HUDEP-2 (cell line): Measurements from ENCODE around the gene SYNPO.

ENCODE experiments used
- DNase-seq, 76 experiments: peaks; one replicate each; lab custom pipeline; 2025; ENCODE audit not compliant: unreplicated experiment in 76 of 76; lab: John Stamatoyannopoulos, UW

The SYNPO gene

DNA sequence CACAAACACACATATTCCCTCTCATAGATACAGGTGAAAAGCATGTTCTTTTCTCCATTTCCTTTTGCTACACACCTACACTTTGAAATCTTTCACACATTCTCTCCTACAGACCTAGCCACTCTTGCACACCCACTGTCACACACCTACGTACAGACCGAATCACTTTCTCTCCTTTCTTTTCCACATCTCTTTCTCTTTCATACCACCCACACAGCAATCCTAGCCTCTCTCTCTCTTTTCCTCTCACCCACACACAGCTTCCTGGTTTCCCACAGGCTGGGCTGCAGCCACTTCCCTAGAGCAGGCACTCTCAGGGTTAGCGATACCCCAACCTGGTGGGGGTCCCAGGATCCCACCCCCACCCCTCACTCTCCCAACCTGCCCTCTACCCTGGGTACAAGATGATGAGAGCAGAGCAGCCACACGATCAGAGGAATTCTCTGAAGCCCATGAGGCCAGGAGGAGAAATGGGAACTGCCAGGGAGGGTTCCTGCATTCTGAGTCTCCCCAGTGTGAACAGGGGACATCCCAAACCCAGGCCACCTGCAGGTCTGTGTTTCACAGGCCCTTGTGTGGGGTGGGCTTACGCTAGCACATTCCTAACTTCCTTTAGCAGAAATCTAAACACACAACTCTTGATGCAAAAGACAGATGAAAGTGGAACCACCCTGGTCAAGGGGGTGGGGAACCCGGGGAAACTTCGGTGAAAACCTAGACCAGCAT, 17.1 kb upstream of the SYNPO start:
- DNase-seq, result no peak

DNA sequence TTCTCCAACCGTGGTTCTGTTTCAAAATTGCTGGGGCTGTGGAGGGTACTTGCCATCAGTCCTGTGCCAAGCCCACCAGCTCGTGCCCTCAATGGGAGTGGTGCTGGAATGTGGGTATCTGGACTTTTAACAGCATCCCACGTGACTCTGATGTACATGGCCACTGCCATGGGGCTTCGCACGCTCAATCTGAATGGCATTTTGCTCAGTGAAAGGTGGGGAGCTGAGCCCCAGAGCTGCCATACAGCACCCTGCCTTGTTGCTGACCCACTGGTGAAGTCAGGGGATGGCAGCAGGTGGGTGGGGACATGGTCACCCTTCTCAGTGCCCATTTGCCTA, 16.6 kb upstream of the SYNPO start:
- DNase-seq, result no peak

DNA sequence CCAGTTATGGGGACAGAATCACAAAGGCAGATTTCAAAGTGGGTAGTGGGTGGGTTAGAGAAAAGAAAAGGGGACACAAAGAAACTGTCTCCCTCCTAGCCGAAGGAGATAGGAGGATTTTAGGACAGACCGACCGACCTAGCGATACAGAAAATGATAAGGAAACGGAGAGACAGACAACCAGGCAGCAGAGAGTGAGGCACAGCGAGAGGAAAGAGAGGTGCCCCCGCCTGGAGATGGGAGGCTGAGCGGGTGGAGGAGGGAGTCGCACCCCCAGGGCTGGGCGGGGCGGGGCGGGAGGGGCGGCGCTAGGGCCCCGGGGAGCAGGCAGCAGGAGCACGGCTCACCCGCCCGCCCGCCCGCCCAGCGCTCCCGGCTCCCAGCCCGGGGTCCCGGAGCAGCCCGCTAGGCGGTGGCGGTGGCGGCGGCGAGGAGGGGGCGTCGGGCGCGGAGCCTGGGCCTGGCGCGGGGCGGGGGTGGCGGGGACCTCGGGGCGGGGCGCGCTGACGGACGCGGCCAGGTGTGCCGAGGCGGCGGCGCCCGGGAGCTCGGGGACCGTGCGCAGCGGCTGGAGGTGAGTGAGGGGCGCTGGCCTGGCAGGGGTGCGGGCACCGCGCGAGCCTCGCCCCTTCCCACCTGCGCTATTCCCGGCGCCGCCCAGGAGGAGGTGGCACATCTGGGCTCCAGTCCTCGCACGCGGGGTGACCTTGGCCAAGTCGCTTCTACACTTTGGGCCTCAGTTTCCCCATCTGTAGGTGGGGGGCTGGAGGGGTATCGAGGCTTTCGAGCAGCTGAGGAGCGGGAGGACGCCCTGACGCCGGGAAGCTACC, 15.9 kb upstream of the SYNPO start:
- peak in 2 of 76 experiments; percentile 5 to 11 for DNase-seq

DNA sequence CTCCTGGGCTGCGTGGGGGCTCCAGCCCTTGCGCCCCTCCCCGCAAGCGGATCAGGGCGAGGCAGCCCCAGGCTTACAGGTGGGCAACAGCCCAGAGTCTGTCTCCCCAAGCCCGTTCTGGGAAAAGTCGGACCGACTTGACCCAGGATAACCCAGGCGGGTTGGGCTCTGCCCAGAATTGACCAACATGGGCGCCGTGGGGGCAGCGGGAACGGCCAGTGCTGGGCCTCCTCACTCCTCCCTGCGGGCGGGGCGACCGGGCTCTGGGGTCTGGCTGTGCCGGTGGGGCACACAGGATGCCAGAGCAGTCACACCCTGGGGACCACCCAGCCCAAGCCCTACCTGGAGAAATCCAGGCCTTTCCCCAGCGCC, 15.3 kb upstream of the SYNPO start:
- DNase-seq, result no peak

DNA sequence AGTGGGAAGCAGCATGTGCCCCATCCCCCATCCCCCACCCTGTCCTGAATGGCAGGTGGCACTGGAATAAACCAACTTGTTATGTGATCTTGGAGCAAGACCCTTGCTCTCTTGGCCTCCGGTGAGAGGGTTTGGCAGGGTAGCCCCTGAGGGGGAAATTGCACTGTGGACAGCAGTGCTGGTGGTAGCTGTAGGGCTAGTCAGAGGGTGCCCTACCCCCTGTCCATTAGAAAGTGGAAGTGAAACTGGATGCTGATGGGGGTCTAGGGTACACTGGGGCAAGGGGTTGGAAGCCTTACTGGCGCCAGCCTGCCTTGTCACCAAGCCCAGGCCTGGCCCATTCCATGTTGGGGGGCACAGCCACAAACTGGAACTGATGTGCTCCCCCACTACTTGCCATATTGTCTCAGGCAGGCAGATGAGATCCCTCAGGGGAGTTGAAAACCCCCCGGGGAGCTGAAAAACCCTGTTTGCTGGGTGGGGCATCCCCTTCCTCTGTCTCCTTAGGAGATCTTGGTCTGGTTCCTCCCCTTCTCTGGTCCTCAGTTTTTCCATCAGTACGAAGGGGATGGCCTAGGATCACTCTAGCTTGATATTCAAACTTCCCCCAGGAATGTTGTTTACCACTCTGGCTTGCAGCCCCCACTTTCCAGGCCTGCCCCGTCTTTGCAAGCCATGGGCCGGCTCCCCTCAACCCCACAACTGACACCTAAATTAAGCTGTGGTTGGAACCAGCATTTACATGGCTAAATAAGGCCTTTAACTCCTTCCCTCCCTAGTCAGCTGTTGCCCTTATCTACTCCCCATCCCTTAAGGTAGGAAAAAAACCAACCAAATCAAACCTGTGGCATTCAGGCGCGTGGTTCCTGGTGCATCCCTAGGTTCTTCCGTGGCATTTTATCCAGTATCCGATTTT, 14.4 kb upstream of the SYNPO start:
- no peak for DNase-seq

DNA sequence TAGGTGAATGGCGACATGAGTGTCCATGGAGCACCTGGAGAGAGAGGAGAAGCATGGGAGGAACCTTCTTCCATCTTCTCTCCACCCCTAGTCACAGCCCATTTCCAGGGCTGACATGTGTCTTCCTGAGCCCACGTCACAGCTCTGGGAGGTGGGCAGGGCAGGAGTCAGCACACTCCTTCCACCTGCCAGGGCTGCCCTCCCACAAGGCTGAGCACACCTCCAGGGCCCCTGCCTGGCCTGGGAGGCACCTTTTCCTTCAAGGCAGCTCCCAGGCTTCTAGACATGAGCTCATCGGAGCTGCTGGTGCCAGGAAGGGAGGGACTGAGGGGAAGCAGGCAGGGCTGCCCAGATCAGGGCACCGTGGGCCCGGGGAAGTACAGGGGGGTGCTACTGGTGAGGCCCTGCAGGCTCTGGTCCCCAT, 13.6 kb upstream of the SYNPO start:
- no peak for DNase-seq

DNA sequence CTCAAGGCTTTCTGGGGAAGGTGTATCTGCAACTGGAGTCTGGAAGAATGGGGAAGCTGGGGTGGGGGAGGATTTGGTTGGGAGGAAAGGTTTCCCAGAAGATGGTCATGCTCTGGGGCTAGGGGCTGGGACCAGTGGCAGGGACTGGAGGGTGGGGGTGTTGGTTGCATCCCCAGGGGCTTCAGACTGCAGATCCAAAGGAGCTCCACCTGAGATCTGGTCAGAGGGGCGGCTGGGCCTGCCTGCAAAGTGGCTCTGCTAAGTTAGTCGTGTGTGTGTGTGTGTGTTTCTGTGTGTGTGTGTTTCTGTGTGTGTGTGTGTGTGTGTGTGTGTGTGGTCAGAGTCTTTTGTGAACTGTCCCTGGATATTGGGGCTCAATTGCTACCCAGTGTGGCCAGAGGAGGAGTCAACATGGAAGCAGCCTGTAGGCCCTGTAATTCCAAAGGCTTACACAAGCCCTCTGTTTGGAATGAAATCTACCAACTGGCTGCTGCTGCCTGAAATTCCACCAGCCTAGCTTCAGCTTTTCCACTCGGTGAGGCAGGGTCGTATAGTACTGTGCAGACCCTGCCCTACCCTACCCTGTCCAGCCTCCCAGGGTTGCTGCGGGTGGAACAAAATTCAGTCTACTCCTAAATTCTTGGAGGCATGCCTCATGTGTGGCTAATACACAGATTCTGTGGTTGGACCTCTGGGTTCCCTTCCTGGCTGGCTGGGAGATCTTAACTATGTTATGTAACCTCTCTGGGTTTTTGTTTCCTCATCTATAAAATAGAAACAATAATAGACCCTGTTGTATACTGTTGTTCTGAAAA, 12.5 kb upstream of the SYNPO start:
- no peak for DNase-seq

DNA sequence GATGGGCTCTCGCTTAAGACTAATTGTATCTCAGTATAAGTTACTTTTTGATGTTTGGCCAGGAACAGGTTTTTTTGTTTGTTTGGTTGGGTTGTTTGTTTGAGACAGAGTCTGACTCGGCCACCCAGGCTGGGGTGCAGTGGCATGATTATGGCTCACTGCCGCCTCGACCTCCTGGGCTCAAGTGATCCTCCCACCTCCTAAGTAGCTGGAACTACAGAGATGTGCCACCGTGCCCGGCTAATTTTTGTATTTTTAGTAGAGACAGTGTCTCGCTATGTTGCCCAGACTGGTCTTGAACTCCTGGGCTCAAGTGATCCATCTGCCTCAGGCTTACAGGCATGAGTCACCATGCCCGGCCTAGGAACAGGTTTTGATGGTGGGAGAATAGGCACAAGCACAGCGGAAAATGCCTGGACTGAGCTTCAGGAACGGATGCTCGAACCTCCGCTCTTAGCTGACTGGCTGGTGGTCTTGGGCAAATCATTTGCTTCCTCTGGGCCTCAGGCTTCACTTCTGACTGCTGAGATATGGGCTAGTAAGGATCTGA, 11.4 kb upstream of the SYNPO start:
- no peak for DNase-seq

DNA sequence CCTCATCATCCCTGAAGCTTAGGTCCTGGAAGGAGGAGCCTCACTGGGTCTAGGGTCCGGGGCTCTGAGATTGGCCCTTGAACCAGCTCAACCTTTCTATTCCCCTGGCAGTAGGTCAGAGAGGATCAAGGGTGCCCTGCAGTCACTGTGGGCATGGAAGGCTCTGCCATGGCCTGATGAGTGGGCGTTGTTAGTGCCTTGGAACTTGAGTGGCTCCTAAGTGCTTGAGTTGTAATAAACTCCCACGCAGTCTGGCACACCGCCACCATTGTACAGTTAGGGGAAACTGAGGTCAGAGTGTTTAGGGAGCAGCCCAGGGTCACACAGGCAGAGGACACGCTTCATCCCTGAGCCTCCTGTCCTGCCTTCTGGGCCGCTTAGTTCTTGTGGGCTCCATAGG, 10.4 kb upstream of the SYNPO start:
- no peak for DNase-seq

DNA sequence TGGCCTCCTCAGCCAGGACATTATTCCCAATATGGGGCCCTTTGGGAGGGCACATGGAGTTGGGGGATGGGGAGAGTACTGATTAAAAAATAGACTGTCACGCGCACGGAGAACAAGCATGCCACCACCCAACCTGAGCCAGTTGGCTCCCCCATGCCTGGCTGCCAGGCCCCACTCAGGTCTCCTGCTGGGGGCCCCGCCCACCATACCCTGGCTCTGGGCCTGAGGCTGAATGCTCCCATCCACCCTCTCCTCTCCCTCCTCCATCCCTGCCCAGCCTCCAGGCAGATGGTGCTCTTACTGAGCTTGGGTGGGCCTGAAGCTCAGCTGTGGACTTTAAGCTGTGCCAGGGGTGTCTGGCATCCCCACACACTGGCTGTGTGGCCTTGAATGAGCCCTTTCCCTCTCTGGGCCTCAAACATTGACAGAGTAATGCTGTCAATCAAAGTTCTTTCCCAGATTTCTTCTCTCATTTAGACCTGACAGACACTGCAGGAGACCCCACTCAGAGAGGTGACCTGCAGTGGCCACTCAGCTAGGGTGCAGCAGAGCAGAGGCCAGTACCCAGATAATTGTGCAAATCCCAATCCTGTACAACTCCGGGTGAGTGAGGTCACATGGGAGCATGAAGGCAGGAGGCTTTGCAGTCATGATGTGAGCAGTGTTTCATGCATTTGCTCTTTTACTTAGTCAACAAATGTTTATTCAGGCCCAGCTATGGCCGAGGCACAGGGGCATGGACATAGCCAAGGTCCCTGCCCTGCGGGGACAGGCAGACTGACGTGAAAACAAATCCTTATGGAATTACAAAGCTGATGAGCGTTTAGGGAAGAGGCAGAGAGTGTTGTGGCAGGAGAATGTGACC, 9.8 kb upstream of the SYNPO start:
- DNase-seq, result no peak

DNA sequence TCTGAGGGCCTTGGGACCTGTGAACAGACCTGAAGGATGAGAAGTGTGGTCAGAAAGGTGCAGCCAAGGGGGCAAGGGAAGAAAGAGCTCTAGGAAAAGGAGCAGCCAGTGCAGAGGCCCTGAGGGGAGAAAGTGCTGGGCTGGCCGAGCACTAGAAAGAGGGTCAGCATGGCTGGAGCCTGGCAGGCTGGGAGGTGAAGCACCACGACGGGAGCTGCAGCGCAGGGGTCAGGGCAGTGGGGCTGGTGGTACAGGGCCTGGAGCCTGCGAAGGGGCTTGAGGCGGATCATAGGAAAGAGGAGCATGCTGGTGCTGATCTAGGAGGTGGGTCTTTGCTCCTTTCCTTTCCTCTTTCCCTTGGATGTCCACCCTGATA, 9.1 kb upstream of the SYNPO start:
- no peak for DNase-seq

DNA sequence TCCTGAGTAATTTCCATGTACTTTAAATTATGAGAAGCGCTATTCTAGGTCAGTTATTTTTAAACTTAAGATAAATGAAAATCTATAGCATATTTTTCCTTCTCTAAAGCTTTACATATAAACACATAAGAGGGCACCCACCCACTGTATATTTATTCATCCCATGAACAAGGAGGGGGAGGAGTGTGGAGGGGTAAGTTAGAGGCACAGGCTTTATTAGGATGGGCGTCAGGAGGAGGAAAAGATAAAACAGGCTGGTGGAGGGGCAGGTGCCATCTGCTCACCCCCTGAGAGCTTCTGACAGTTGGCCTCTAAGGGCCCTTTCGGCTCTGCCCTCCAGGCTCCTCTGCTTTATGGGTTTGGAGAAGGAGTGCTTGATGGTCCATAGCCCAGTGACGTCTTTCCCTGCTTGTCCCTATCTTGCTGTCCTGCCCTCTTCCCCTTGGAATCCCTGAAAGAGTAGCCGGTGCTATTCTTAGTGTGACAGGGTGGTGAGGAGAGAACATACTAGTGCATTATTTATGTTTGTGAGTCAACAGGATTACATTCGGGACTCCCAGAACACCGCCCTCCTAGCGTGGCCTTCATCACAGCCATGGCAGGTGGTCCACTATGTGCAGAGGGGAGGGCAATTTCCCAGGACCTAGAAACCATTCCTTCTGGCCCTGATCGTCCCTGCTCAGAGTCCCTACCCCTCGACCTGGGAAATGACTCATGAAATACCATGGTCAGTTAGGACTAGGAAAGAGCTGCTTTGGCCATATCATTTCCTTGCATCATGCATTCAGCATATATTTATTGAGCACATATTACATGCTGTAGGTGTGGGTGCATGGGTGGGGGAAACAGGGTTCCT, 7.9 kb upstream of the SYNPO start:
- DNase-seq, result no peak

DNA sequence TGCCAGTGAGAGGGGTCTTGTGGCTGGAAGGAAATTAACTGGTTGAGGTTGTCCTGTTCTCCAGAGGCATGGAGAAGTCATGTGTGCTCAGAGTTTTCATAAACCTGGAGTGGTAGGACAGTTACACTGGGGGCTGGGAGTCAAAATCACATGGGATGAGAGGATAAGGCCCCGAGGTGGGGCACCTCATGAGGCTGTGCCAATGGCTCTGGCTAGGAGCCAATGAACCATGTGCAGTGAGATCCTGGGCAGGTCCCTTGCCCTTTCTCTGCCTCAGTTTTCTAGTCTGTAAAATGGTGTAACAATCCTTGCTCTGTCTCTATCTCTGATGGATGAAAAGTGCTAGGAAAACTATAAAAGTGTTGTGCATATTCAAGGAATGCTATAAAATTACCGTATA, 7.0 kb upstream of the SYNPO start:
- DNase-seq, result peak in 6 of 76 experiments; percentile 10 to 21 (median 16)

DNA sequence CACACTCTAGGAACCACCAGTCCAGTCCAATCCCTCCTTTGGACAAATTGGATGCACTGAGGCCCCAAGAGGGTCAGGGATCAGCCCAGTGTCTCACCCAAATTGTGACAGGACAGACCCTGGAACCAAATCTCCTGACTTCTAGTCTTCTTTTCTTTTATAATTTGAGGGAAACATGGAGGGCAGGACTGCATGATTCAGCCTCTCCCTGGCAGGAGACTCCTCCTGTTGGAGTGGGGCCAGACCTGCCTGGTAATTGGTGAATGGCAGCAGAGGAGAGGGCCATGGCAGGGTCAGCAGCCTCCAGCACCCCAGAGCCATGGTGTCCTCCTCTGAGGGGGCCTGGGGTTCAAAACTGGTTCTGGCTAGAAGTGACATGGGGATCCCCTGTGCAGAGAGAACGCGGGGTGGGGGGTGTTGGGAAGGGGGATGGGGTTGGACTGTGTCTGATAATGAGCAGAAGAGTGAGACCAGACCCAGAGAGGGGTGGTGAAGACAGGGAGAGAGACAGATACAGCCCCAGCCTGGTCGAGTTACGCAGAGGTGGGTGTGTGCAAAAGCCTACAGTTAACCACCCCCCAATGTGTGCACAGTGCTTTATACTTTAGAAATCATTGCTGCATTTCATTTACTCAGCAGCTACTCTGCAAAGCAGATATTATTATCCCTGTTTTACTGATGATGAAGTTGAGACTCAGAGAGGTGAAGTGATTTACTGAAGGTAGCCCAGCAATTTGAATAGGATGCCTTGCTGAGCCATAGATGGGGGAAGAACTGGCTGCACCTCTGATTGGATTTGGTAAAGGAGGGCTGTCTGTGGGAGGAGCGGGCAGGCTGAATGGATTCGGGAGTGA, 3.8 kb upstream of the SYNPO start:
- peak in 2 of 76 experiments; percentile 11 to 18 for DNase-seq

DNA sequence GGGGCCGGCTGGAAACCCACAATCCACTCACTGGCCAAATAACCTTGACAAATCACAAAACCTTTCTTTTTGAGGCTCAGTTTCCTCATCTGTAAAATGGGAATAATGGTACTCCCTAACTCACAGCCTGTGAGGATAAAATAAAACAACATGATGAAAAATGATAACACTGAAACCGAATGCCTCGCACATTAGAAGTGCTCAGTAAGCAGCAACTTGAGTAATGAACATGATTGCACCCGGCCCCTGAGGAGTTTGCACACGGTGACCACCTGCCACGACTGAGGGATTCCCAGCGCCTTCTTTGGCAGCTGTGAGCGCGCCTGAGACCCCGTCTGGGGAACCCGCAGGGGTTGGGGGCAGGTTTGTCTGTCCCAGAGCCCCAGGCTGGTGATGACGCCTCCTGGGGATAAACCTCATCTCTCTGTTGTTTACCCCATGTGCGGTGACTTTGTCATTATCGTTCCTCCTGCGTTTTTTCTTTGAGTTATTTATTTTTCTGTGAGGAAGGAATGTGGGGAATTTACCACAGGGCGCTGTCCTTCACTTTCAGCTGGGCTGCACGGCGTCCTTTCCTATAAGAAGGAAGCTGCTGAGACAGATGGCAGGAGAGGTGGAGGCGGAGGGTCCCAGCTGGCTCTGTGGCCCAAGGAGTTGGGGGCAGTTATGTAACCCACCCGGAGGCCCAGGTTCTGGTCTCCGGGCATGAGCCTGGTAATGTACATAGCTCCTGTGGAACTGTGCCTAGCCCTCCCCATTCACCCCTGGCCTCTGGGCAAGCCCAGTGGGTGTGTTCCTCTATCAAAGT, 3.0 kb upstream of the SYNPO start:
- no peak for DNase-seq

DNA sequence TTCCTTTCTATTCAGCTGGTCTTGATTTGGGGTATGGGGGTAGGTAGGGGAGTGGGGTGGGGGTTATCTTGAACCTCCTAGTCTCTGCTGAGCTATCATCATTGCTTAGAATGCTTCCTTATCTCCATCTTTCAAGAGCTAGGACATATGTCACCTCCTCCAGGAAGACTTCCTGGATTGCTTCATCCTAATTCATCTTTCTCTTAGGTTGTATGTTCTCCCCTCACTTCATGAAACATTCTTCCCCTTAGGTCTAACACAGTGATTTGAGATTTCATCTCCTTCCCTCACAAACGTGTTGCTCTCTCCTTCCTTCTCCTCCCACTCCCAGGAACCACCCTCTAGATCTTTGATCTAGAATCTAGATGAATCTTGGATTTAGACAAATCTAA, 2.4 kb upstream of the SYNPO start:
- no peak for DNase-seq
